Tibial artery (tissue), 4 donors: Measurements from ENCODE around the gene RUNX2.

Source experiments
- DNase-seq, 2 donors: peaks; one replicate each; pipeline ENCODE4 v3.0.0-alpha.2; 2019
- H3K27ac ChIP-seq, 2 donors: fragments of 200-600 bp; sonication (generic) in 1 of 2; 1 replicate in 1 of 2; 2 replicates in 1 of 2; pipeline ENCODE4 v1.5.1; 2018 to 2019; ENCODE audit warnings: mild to moderate bottlenecking in 1 of 2
- H3K27me3 ChIP-seq, 2 donors: fragments of 200-600 bp; sonication (generic) in 1 of 2; one replicate each; pipeline versions ENCODE4 v1.5.1 to v1.6.0; 2016 to 2019
- H3K36me3 ChIP-seq, 3 donors: fragments of 200-600 bp; sonication (generic) in 2 of 3; one replicate each; pipeline ENCODE4 v1.5.1; 2016 to 2019; ENCODE audit warnings: mild to moderate bottlenecking in 2 of 3
- H3K4me1 ChIP-seq, 4 donors: fragments of 200-600 bp; sonication (generic) in 2 of 4; 1 replicate in 3 of 4; 2 replicates in 1 of 4; pipeline ENCODE4 v1.5.1; 2016 to 2019
- H3K4me3 ChIP-seq, 2 donors: fragments of 200-600 bp; sonication (generic) in 1 of 2; 1 replicate in 1 of 2; 2 replicates in 1 of 2; pipeline ENCODE4 v1.5.1; 2018 to 2019; ENCODE audit warnings: mild to moderate bottlenecking in 2 of 2
- H3K9me3 ChIP-seq, 3 donors: fragments of 200-600 bp; sonication (generic) in 1 of 3; one replicate each; pipeline ENCODE4 v1.5.1; 2016 to 2019
- CTCF ChIP-seq, 2 experiments: fragments of 200-600 bp in 1 of 2; fragments of 450-650 bp in 1 of 2; IDR thresholded peaks; one replicate each; pipeline ENCODE4 v1.5.1; 2017 to 2019; ENCODE audit warnings: antibody characterized with exemption in 2 of 2, mild to moderate bottlenecking in 1 of 2, moderate library complexity in 1 of 2
- intact Hi-C: fragments of 100-400 bp; cut with DNase I; formaldehyde crosslinking; loops from one replicate; pipeline ENCODE4 v1.15.0; 2023; ENCODE audit warnings: low total_unique reads

RUNX2 gene

GRCh38 chr6:45535933-45536332, 207.8 kb downstream of the RUNX2 start:
- H3K36me3 ChIP-seq: no peaks in the 10 kb centered on the region
- no peak for TF ChIP-seq CTCF (IDR thresholded peaks at IDR 0.05)
- no peak for DNase-seq
- no peaks in the 10 kb centered on the region for H3K27me3 ChIP-seq
- no peaks in the 10 kb centered on the region for H3K9me3 ChIP-seq
- intact Hi-C loops: no loop called here
- no peak overlapping the region for H3K27ac ChIP-seq
- H3K4me1 ChIP-seq: no peaks in the 10 kb centered on the region
- no peak overlapping the region for H3K4me3 ChIP-seq

GRCh38 chr6:45537539-45537938, 209.4 kb downstream of the RUNX2 start:
- no peaks in the 10 kb centered on the region for H3K36me3 ChIP-seq
- H3K9me3 ChIP-seq: no peaks in the 10 kb centered on the region
- no peak overlapping the region for H3K4me3 ChIP-seq
- H3K27me3 ChIP-seq: no peaks in the 10 kb centered on the region
- intact Hi-C loops: no loop called here
- no peak overlapping the region for H3K27ac ChIP-seq
- no peak for TF ChIP-seq CTCF (IDR thresholded peaks at IDR 0.05)
- H3K4me1 ChIP-seq: no peaks in the 10 kb centered on the region
- no peak for DNase-seq

GRCh38 chr6:45538641-45539547, 210.8 kb downstream of the RUNX2 start:
- H3K36me3 ChIP-seq: no peaks in the 10 kb centered on the region
- no peak for TF ChIP-seq CTCF (IDR thresholded peaks at IDR 0.05)
- no peaks in the 10 kb centered on the region for H3K9me3 ChIP-seq
- H3K27ac ChIP-seq: no peak overlapping the region
- no peaks in the 10 kb centered on the region for H3K27me3 ChIP-seq
- DNase-seq: peak; percentile 65 to 69
- intact Hi-C loops: no loop called here
- H3K4me3 ChIP-seq: no peak overlapping the region
- no peaks in the 10 kb centered on the region for H3K4me1 ChIP-seq

- Histone ChIP-seq H3K4me3 (no peak overlapping the region), H3K27me3 (no peaks in the 10 kb centered on the region), H3K27ac (no peak overlapping the region), H3K36me3 (no peaks in the 10 kb centered on the region), H3K9me3 (no peaks in the 10 kb centered on the region), H3K4me1 (no peaks in the 10 kb centered on the region)
- no peak for DNase-seq
- intact Hi-C loops: no loop called here
- no peak for TF ChIP-seq CTCF (IDR thresholded peaks at IDR 0.05)
Observed at GRCh38 chr6:45540375-45540920, 212.3 kb downstream of the RUNX2 start.

- no peaks in the 10 kb centered on the region for H3K4me1 ChIP-seq
- intact Hi-C loops: no loop called here
- H3K27ac ChIP-seq: no peak overlapping the region
Observed at GRCh38 chr6:45541934-45542333, 213.8 kb downstream of the RUNX2 start.

More at GRCh38 chr6:45541934-45542333, 213.8 kb downstream of the RUNX2 start:
- no peak for DNase-seq
- no peak for TF ChIP-seq CTCF (IDR thresholded peaks at IDR 0.05)
- no peaks in the 10 kb centered on the region for H3K27me3 ChIP-seq
- H3K9me3 ChIP-seq: no peaks in the 10 kb centered on the region
- H3K36me3 ChIP-seq: no peaks in the 10 kb centered on the region
- H3K4me3 ChIP-seq: no peak overlapping the region
